ENCODE measurements around the gene NLGN1. TPM values are rescaled to one million over a fixed set of nuclear protein-coding genes. Genes with fewer than 3 reads are reported as not detected.

Gene NLGN1
- total and polyA plus RNA-seq, 11 donors, result 1.8 to 27.6 (median 15.5) TPM

- Histone ChIP-seq H3K4me1 (no peaks in the 10 kb centered on the region), H3K27ac (no peak overlapping the region), H3K9me3 (no peaks in the 10 kb centered on the region), H3K27me3 (no peaks in the 10 kb centered on the region), H3K4me3 (no peak overlapping the region), H3K36me3 (no peaks in the 10 kb centered on the region)
- DNase-seq (no peak), ATAC-seq (no peak)
- TF ChIP-seq POLR2A (IDR thresholded peaks at IDR 0.05) (no peak), CTCF (IDR thresholded peaks at IDR 0.05) (no peak)
- intact Hi-C loops (cut with DNase I), result no loop called here
- WGBS, 4 donors, result 93 to 100% (median 99%) methylated on average over 1 of the region's 1 CpG
These were observed 283.7 kb downstream of the NLGN1 start for GRCh38 chr3:173681188-173681678.

- no peaks in the 10 kb centered on the region for H3K4me1 ChIP-seq
- H3K4me3 ChIP-seq, result no peak overlapping the region
- WGBS, 4 donors, result 81 to 93% (median 90%) methylated on average over 2 of the region's 2 CpGs
- no peak for TF ChIP-seq CTCF (IDR thresholded peaks at IDR 0.05)
- TF ChIP-seq POLR2A (IDR thresholded peaks at IDR 0.05), result no peak
- H3K36me3 ChIP-seq, result no peaks in the 10 kb centered on the region
- ATAC-seq (no peak), DNase-seq (no peak)
- H3K27ac ChIP-seq, result no peak overlapping the region
- no peaks in the 10 kb centered on the region for H3K9me3 ChIP-seq
- no peaks in the 10 kb centered on the region for H3K27me3 ChIP-seq
- intact Hi-C loops (cut with DNase I), result no loop called here
These were observed 287.9 kb downstream of the NLGN1 start for GRCh38 chr3:173685456-173685855.

GRCh38 chr3:173688216-173688842 is 290.8 kb downstream of the NLGN1 start:
- TF ChIP-seq CTCF (IDR thresholded peaks at IDR 0.05) (no peak), POLR2A (IDR thresholded peaks at IDR 0.05) (no peak)
- no peaks in the 10 kb centered on the region for H3K4me1 ChIP-seq

GRCh38 chr3:173690542-173691180 is 293.1 kb downstream of the NLGN1 start:
- Histone ChIP-seq H3K27me3 (no peaks in the 10 kb centered on the region), H3K9me3 (no peaks in the 10 kb centered on the region), H3K4me1 (no peaks in the 10 kb centered on the region), H3K36me3 (no peaks in the 10 kb centered on the region), H3K4me3 (no peak overlapping the region), H3K27ac (no peak overlapping the region)
- no peak for DNase-seq
- WGBS, 4 donors, result 71 to 76% (median 73%) methylated on average over 7 of the region's 7 CpGs
- TF ChIP-seq CTCF (IDR thresholded peaks at IDR 0.05) (no peak), POLR2A (IDR thresholded peaks at IDR 0.05) (no peak)
- no peak for ATAC-seq
- intact Hi-C loops (cut with DNase I), result no loop called here

More at GRCh38 chr3:173688216-173688842, 290.8 kb downstream of the NLGN1 start:
- Histone ChIP-seq H3K36me3 (no peaks in the 10 kb centered on the region), H3K27me3 (no peaks in the 10 kb centered on the region), H3K4me3 (no peak overlapping the region), H3K9me3 (no peaks in the 10 kb centered on the region), H3K27ac (no peak overlapping the region)
- 78 to 80% (median 78%) methylated on average over 4 of the region's 4 CpGs for WGBS, 4 donors
- DNase-seq, result no peak
- ATAC-seq, result no peak
- intact Hi-C loops (cut with DNase I), result no loop called here

All from heart left ventricle (tissue), 16 donors.